ENCODE measurements around the gene MAST4.

DNA sequence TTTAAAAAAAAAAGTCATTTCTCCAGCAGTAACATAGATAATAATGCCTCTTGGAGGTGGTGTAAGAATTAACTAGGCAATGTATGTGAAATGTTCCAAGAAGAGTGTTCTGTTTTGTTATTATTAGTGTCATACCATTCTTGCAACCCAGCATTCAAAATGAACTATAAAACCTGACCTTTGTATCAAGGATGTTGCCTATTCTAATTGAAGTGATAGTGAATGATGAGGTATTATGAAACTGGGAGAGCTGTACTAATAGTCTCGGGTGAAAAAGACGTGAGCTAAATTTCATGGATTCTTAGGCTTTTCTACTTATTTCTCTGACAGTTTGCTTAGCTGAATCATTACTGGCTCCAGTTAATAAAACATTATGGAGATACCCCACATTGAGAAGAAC, 375.8 kb downstream of the MAST4 start:
- TF ChIP-seq PRDM4 (tag by site-specific recombination; IDR thresholded peaks at IDR 0.05), result no peak
- no peak for TF ChIP-seq CTCF (tag by site-specific recombination; IDR thresholded peaks at IDR 0.05)
- TF ChIP-seq HOXA7 (CRISPR knock-in tag; IDR thresholded peaks at IDR 0.05; ENCODE audit: borderline replicate concordance), result no peak
- no peak for TF ChIP-seq ZNF23 (tag by site-specific recombination; IDR thresholded peaks at IDR 0.05; ENCODE audit: borderline replicate concordance)
- no peak for TF ChIP-seq BCL11A (tag by site-specific recombination; IDR thresholded peaks at IDR 0.05; ENCODE audit: low read depth)
- no peak for TF ChIP-seq REPIN1 (tag by site-specific recombination; IDR thresholded peaks at IDR 0.05; ENCODE audit: low read depth)
- TF ChIP-seq ZNF146 (tag by site-specific recombination; IDR thresholded peaks at IDR 0.05), result no peak
- TF ChIP-seq ZNF138 (tag by site-specific recombination; IDR thresholded peaks at IDR 0.05; ENCODE audit: borderline replicate concordance), result no peak
- no peak for TF ChIP-seq ZNF366 (tag by site-specific recombination; conservative IDR thresholded peaks at IDR 0.05)
- no peak for TF ChIP-seq ZNF518A (tag by site-specific recombination; conservative IDR thresholded peaks at IDR 0.05; ENCODE audit: low read depth)
- TF ChIP-seq ZNF830 (tag by site-specific recombination; IDR thresholded peaks at IDR 0.05; ENCODE audit: low read depth), result no peak
- TF ChIP-seq ZFP3 (tag by site-specific recombination; IDR thresholded peaks at IDR 0.05; ENCODE audit: low read depth), result no peak
